GM19395 (cell line): ENCODE results near the gene C9orf152.

Experiments
- ATAC-seq: cut with Tn5 transposase; IDR thresholded peaks from one replicate; pipeline ENCODE4 v1.9.1; 2021; ENCODE audit warnings: mild to moderate bottlenecking, moderate library complexity; ENCODE audit not compliant: unreplicated experiment

C9orf152 gene

GRCh38 chr9:110183208-110184145, 24.5 kb downstream of the C9orf152 start:
- ATAC-seq: peak; percentile 94

GRCh38 chr9:110180511-110181434, 27.2 kb downstream of the C9orf152 start:
- no peak for ATAC-seq

GRCh38 chr9:110179734-110180133, 28.2 kb downstream of the C9orf152 start:
- no peak for ATAC-seq

- ATAC-seq: no peak
Measured at GRCh38 chr9:110178281-110178680, 29.7 kb downstream of the C9orf152 start.

GRCh38 chr9:110175275-110175968, 32.5 kb downstream of the C9orf152 start:
- no peak for ATAC-seq

GRCh38 chr9:110173322-110173642, 34.7 kb downstream of the C9orf152 start:
- ATAC-seq: no peak

GRCh38 chr9:110170357-110171257, 37.4 kb downstream of the C9orf152 start:
- no peak for ATAC-seq

- ATAC-seq: no peak
Measured at GRCh38 chr9:110168486-110168885, 39.5 kb downstream of the C9orf152 start.

GRCh38 chr9:110161940-110162339, 46.0 kb downstream of the C9orf152 start:
- ATAC-seq: no peak

GRCh38 chr9:110160685-110161084, 47.3 kb downstream of the C9orf152 start:
- ATAC-seq: no peak

- no peak for ATAC-seq
Measured at GRCh38 chr9:110160123-110160522, 47.8 kb downstream of the C9orf152 start.

GRCh38 chr9:110157823-110158664, 49.9 kb downstream of the C9orf152 start:
- ATAC-seq: no peak

GRCh38 chr9:110156902-110157301, 51.1 kb downstream of the C9orf152 start:
- ATAC-seq: peak; percentile 86

GRCh38 chr9:110156416-110156815, 51.5 kb downstream of the C9orf152 start:
- ATAC-seq: peak; percentile 11

- no peak for ATAC-seq
Measured at GRCh38 chr9:110155751-110156150, 52.2 kb downstream of the C9orf152 start.

- ATAC-seq: no peak
Measured at GRCh38 chr9:110153431-110153830, 54.5 kb downstream of the C9orf152 start.

GRCh38 chr9:110152704-110153374, 55.1 kb downstream of the C9orf152 start:
- ATAC-seq: peak; percentile 28
